ENCODE results near the gene STX2. TPM values are rescaled to one million over a fixed set of nuclear protein-coding genes. Genes with fewer than 3 reads are reported as not detected.

Gene STX2
- total and polyA plus RNA-seq, 2 experiments from 2014 or later = 16.4 to 35.4 TPM

GRCh38 chr12:130745921-130746320 is 93.1 kb downstream of the STX2 start:
- DNase-seq (ENCODE audit: low spot score) = no peak

More at GRCh38 chr12:130745921-130746320, 93.1 kb downstream of the STX2 start:
- no peak overlapping the region for H3K4me2 ChIP-seq
- H3K9me3 Mint-ChIP-seq = peaks cover 58% of the 10 kb centered on the region
- no peaks in the 10 kb centered on the region for H3K4me1 ChIP-seq (ENCODE audit: insufficient read depth)
- no peaks in the 10 kb centered on the region for H3K4me1 Mint-ChIP-seq
- H3K27ac Mint-ChIP-seq = no peak overlapping the region
- no peaks in the 10 kb centered on the region for H4K20me1 ChIP-seq (replicated peaks; ENCODE audit: insufficient read depth)
- H2AFZ ChIP-seq = no peak overlapping the region
- H3K36me3 Mint-ChIP-seq (ENCODE audit: low read depth) = no peaks in the 10 kb centered on the region; the same call in 2 of the 3 replicates
- H3K79me2 ChIP-seq (replicated peaks; ENCODE audit: insufficient read depth) = no peaks in the 10 kb centered on the region
- no peak overlapping the region for H3K4me3 ChIP-seq
- no peak overlapping the region for H3K4me3 Mint-ChIP-seq
- H3K27me3 ChIP-seq (ENCODE audit: insufficient read depth) = no peaks in the 10 kb centered on the region
- no peak for ATAC-seq
- H3K27ac ChIP-seq (ENCODE audit: low read depth) = no peak overlapping the region
- H3K36me3 ChIP-seq (ENCODE audit: insufficient read depth) = no peaks in the 10 kb centered on the region
- no peaks in the 10 kb centered on the region for H3K9me2 ChIP-seq (ENCODE audit: insufficient read depth)
- peaks cover 3% of the 10 kb centered on the region for H3K27me3 Mint-ChIP-seq (ENCODE audit: insufficient read depth, low read depth, poor library complexity)
- no peaks in the 10 kb centered on the region for H3F3A ChIP-seq (replicated peaks; ENCODE audit: low read depth)
- TF ChIP-seq STAT1 (IDR thresholded peaks at IDR 0.05; ENCODE audit: unreplicated experiment) = no peak
- no peak for TF ChIP-seq JUNB (IDR thresholded peaks at IDR 0.05; ENCODE audit: unreplicated experiment)
- no peak for TF ChIP-seq ETS1 (IDR thresholded peaks at IDR 0.05)
- TF ChIP-seq POLR2AphosphoS5 (IDR thresholded peaks at IDR 0.05; ENCODE audit: low read depth) = no peak
- no peak for TF ChIP-seq REST (IDR thresholded peaks at IDR 0.05; ENCODE audit: unreplicated experiment)
- no peak for TF ChIP-seq ZNF331 (CRISPR knock-in tag; IDR thresholded peaks at IDR 0.05; ENCODE audit: low read depth)
- TF ChIP-seq CTCF (conservative IDR thresholded peaks at IDR 0.05; ENCODE audit: low read depth in 2 of 2) = no peak
- TF ChIP-seq ZNF462 (CRISPR knock-in tag; IDR thresholded peaks at IDR 0.05) = no peak
- no peak for TF ChIP-seq ZNF114 (CRISPR knock-in tag; IDR thresholded peaks at IDR 0.05)
- TF ChIP-seq EZH2phosphoT487 (IDR thresholded peaks at IDR 0.05; ENCODE audit: unreplicated experiment) = no peak
- no peak for TF ChIP-seq CREB1 (CRISPR knock-in tag; IDR thresholded peaks at IDR 0.05; ENCODE audit: low read depth)
- TF ChIP-seq EZH2 (IDR thresholded peaks at IDR 0.05; ENCODE audit: low read depth, unreplicated experiment) = no peak
- TF ChIP-seq NANOG (IDR thresholded peaks at IDR 0.05; ENCODE audit: borderline replicate concordance) = no peak

Data from GM23338 (cell line).